HG03439 (cell line): ENCODE measurements around the gene VDR.
"Not testable (repeated sequence)": the region's sequence is repeated elsewhere in the genome, so short reads cannot be mapped to it uniquely, and the experiment has no call there.

Experiments
- ATAC-seq: cut with Tn5 transposase; IDR thresholded peaks from one replicate; pipeline ENCODE4 v1.9.1; 2021; ENCODE audit warnings: mild to moderate bottlenecking, moderate library complexity; ENCODE audit not compliant: unreplicated experiment

The VDR gene

DNA sequence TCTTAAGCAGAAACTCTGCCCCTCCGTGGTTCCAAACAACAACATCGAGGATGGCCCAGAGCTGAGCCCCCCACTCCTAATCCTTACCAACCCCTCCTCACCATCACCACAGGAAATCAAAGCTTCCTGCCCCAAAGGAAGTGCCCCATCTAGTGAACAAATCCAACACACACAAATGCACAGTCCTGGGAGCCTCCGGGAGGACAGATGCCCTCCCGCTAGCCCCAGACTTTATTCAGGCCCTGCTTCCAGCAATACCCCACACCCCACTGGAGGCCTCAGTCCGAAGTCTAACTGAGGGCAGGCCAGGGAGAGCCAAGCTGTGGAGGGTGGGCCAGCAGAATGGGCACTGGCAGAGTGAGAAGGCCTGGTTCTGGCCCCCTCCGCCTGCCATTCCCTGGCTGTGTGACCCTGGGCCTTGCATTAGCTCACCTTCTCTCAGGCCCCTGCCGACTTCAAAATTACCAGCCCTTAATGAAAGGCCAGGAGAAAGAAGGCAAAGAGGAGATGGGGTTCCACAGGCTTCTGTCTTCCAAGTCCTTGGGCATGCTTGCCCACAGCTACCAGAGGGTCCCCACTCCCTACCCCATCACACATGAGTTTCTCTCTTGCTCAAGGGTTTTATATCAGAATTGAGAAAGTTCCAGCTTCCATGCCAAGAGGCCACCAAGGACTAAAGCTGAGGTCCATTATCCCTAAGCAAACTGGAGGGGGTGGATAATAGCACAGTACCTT is 87.4 kb downstream of the VDR start:
- ATAC-seq: no peak

DNA sequence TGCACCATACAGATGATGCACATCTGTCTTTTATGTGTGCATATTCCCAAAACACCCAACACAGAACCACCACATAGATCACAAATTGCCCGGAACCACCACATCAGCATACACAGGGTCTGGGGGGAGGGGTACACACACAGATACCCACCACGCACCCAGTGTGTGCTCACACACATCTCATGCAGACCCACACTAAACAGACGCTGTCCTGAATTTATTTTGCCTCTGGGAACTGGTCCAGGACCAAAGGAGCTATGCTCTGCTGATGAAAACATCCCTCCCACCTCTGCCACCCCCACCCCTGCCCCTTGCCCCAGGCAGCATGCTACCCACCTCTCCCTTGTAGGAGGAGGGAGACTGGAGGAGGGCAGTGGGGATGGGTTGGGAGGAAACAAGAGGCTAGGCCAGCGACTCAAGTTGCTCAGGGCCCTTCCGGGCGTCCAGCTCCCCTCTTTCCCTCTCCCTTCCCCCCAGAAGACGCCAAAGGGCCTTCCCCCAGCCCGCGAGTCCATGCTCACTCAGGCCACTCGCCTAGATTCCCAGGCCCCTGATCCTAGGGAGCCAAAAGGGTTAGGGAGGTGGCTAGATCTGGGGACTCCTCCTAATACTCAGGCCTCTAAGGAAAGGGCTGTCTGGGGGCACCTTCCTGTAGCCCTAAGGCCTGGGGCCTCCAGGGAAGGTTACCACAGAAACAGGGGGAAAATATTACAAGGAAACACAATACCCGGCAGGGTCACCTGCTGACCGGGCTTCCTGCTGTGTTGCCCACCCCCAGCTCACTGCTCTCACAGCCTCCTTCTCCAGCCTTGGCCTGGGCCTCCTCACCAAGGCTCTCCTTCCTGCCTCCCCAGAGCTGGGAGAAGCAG is 88.2 kb downstream of the VDR start:
- no peak for ATAC-seq

DNA sequence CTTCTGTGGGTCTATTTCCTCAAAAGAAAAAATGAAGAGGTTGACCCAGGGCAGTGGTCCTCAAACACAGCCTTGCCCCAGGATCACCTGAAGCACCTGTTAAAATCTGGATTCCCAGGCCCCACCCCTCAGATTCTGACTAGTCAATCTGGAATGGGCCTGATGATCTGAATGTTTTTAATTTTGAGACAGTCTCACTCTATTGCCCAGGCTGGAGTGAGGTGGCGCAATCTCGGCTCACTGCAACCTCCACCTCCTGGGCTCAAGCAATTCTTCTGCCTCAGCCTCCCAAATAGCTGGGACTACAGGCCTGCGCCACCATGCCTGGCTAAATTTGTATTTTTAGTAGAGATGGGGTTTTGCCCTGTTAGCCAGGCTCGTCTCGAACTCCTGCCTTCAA is 89.3 kb downstream of the VDR start:
- ATAC-seq: not testable (repeated sequence)

DNA sequence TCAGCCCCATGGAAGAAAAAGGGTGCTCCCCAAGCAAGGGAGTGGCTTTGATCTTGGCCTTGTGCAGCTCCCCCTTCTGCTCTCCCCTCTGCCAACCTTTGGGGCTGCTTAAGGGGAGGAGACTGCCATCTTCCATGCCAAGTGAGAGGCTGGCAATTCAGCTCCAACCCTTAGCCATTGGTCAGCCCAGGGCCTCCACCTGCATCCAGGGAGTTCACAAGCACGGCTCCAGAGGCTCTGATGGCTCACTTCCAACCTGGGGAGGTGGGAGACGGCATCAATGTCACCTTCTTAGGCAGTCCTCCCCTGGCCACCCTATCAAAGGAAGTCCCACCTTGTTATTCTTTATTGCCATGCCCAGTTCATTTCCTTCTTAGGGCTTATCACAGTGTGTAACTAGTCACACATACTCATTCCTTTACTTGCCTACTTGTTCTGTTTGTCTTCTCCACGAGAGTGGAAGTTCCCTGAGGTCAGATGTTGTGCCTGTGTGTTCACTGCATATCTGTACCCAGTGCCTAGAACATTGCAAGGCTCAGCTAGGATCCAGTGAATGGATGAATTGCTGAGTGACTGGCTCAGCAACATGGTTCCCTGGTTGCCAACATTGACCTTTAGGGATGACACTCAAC is 90.1 kb downstream of the VDR start:
- no peak for ATAC-seq

DNA sequence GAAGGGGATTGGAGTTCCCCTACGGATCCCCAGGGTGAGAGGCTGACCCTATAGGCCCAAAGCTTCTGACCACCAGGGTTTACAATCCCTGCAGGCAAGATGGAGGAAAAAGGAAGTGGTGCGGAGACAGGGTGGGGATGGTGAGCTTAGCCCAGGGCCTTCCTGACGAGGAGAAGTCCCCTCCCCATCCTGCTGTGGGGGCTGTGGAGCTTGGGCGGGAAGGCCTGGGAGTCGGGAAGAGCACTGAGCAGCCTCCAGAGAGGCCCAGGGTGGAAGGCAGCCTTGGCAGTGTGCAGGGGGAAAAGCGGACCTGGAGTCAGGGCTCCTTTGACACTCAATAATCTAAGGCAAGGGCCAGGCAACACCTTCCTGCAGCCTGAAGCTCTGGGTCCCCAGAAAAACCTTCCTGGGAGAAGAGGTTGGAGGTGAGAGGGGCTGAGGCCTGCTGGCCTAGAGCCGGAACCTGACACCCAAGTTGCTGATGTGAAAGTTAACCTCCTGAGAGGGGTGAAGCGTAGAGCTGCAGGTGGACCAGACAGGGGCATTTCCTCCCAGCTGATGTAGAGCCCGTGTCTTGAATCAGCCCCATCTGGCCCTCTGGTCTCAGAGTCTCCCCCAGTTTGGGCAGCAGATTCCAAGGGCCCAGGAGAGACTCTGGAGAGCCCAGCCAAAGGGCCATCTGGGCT is 91.1 kb downstream of the VDR start:
- peak; percentile 38 for ATAC-seq

DNA sequence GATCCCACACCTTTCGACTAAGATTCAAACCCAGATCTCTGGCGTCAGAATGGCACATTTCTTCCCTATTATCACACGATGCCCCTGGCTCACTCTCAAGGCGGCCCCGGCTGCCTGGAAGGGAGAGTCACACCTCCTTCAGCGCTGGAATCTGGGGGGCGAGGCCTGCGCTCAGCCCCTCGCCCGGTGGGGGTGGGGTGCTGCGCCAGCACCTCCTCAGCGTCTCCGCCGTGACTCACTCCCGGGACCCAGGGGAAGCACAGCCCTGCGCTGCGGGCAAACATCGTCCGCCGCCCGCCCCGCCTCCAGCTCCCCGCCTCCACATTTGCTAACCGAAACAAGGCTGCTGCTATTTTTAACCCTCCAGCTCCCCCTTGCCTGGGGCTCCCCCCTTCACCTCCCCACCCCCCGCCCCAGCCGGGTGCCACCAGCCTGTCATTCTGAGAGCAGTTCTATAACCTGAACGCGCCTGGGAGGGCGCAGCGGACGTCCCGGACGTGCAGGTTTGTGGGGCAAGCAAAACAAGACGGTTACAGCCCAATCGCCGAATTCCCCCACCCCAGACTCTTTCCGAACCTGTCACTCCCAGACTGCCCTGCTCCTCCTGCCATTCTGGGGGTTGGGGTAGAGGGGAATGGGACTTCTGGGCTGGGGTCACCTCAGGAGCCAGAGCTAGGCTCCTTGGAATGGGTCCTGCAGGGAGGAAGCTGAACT is 91.8 kb downstream of the VDR start:
- ATAC-seq: peak; percentile 63

DNA sequence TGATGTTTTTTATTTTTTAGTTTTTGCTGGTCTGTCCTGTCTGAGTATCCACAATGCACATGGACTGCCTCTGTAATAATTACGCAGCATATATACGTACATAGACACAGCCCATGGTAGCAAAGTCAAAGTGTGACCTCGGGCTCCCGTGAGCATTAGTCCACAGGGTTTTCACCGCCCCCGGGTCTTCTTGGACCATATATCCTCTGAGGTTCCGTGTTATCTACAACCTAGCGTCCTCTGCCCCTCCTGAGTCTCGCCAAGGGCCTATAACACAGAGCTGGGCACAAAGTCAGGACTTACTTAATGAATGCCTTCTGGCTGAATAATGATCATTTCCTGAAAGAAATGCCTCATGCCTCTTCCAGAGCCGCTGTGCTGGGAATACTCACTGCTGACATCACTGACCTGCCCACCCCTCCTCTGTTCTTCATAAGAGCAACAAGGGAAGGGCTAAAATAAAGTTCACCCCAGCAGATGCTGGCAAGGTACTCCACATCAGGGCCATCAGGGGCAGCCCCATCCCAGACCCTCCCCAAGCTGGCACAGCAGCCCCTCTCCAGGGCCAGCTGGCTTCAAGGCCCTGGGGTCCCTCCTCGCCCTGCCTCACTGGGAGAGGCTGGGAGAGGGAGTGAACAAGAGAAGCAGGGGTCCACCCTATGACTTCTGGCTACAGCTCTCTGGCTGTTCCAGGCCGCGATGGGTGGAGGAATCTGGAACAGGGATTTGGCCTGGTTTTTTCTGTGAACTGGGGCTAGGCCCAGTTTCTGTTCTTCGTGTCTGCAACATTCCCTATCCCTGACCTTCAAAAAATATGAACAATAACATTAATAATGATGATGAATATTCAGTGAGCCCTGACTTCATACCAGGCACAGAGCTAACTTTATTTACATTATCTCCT is 93.0 kb downstream of the VDR start:
- no peak for ATAC-seq

DNA sequence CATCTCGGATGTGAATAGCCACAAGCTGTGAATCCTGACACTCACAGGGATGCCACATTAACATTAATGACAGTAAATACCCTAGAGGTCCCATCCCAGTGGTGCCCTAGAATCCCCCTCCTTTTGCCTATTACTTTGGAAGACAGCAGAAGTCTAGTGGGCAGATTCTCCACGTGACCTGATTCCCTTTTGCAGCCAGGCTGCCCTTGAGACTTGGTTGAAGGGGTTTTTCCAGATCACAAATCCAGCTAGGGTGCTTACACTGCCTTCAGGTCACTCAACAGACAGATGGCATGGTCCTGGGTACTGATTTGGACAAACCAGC is 93.8 kb downstream of the VDR start:
- no peak for ATAC-seq

DNA sequence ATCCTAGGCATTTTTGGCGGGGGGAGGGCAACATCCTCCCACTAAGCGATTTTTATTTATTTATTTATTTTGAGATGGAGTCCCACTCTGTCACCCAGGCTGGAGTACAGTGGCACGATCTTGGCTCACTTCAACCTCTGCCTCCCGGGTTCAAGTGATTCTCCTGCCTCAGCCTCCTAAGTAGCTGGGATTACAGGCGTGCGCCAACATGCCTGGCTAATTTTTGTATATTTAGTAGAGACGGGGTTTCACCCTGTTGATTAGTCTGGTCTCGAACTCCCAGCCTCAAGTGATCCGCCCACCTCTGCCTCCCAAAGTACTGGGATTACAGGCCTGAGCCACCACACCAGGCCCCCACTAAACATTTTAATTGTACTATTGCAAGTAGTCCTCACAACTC is 95.3 kb downstream of the VDR start:
- not testable (repeated sequence) for ATAC-seq

DNA sequence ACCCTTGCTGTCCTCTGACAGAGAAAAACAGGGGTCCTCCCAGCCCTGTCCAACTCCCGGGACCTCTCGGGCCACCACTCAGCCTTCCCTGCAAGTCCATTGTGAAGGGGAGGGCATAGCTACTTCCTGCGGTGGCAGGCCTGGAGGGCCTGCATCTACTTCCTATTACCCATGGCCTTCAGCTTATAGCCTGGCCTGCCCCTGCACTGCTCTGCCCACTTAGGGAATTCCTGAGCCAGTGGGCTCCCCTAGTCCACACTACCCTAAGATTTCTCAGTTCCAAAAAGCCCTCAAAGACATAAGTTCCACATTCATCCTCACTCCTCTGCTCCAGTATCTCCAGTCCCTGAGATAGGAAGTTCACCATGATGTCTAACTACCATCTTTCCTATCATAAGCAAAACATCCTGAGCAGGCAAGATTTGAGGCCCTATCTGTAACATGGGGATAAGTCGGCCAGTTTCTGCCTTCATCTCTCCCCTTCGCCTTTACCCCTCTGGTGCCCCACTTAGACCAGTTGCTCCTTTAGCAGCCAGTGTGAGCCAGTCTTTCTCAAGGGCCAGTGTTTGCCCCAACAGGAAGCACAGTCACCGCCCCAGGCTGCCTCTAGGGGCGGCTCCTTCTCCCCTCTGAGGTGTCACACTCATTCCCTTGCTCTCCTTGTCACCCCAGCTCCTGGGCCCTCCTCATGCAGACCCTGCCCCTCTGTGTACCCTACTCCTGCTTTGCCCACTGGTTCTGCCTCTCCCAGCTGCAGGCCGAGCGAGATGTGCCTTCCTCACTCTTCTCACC is 96.0 kb downstream of the VDR start:
- no peak for ATAC-seq

DNA sequence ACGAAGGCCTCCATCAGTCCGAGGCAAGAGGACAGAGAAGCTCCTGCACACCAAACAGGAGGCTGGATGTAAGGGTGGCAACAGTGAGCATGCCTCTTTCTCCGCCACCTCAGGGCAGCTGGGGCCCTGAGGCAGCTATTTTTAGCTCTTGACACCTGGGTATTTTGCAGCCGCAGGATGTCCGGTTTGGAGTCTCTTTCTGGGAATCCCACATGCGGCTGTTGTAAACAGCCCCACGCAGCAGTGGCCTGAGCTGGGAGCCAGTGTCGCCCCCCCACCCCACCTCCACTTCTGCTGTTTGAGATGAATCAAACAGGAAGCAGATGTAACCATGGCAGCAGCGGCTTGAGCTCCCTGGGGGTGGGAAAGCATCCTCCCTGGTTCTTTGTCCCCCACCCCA is 96.7 kb downstream of the VDR start:
- peak; percentile 33 for ATAC-seq

DNA sequence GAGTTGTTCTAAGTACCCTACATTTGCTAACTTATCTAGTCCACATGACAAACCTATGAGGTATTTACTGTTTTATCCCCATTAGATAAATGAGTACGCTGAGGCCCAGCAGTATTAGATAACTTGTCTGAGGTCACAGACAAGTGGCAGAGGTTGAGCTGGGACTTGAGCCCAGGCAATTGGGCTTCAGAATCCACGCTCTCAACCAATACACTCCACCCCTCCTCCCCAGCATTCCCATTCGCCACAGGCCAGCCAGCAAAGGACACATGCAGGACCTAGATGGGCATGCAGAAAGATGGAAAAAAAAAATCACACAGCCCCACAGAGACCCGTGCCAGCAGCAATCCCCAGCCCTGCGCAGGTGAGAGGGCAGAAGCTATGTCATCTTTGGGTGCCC is 97.5 kb downstream of the VDR start:
- no peak for ATAC-seq

DNA sequence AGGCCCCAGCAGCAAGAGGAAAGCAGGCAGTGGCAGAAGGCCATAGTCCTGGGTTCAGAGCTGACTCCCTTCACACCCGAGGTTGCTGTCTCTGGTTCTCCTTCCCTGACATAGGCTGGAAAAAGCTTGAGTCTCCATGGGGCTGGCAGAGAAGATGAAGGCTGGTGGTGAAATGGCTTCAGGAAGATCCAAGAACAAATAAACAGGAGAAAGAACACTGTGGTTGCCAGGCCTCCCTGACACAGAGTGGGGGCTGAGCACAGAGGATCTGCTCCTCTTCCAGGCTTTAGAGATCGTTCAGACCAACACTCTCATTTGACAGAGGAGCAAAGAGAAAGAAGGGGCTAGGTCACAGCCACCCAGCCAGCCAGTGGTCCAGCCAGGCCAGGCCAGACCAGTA is 99.4 kb downstream of the VDR start:
- ATAC-seq: no peak

DNA sequence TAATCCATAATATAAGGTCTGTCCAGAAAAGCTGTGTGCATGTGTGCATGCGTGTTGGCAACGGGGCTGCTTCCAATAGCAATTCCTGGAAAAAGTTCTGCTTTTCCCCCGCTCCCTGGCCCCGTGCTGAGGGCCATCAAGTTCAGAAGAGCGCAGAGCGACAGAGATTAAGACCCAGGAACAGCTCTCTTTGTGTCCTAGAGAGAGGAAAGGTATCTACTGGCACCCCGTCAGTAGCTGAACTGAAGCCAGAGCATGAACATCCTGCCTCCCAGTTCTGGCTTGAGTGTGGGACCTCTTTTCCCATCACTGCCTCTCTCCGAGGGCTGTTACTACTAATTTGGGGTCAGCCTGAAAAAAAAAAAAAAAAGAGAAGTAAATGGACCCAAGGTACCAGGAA is 100.6 kb downstream of the VDR start:
- ATAC-seq: no peak

DNA sequence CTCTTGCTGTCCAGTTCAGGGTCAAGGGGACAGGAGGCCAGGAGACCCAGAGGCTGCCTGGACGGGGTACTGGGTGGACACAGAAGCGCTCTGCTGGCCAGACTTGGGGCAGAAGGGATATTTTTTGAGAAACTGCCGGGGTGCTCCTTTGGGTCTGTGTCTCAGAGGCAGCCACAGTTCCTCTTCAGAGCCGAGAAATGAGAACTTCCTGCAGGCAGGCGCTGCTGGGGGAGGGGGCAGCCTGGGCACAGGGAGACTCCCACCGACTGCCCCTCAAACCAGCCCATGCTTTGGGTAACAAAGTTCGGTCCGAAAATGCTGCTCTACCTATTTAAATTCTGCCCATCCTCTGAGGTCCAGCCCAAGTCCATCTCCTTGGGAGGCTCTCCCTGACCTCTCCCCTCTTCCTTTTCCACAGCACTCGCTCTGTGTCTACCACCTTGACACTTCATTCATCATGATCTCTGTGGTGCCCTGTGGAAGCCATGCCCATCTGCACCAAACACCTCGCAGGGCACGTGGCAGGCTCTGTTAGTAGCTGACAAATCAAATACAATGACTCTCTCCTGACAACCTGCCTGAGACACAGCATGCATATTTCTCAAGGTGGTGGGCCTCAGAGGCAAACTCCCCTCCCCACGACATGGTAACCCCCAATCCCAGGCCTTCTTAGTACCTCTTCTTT is 101.5 kb downstream of the VDR start:
- ATAC-seq: no peak

DNA sequence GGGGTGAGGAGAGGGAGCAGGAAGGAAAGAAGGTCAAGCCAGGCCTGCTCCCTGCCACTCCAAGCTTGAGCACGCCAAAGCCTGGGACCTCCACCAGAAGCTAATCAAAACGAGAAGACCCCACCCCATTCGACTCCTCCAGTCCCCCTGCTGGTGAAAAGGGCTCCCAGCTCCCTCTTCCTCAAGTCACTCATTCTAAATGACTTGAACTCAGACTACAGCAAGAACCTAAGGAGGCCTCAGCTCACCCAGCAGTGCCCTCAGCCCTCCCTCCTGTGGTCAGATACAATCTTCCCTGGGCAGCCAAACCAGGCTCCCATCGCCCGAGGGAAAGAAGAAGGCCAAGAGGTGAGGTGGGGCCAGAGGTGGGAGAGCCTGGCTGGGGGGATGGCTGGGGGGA is 102.5 kb downstream of the VDR start:
- no peak for ATAC-seq

DNA sequence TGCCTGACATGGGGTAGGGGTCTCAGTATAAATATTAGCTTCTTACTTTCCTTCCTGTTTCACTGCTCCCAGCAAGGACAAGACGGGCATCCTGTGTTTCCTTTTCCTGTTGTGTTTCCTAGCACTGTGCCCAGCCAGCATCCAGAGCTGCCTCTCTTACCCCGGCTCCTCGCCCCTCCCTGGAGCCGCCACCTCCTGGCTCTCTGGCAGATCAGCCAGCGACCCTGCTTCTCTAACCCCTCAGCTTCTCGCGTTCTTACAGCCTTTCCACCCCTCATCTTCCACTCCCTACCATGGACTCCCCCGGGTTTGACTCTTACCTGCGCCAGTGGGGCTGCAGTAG is 102.9 kb downstream of the VDR start:
- ATAC-seq: no peak

DNA sequence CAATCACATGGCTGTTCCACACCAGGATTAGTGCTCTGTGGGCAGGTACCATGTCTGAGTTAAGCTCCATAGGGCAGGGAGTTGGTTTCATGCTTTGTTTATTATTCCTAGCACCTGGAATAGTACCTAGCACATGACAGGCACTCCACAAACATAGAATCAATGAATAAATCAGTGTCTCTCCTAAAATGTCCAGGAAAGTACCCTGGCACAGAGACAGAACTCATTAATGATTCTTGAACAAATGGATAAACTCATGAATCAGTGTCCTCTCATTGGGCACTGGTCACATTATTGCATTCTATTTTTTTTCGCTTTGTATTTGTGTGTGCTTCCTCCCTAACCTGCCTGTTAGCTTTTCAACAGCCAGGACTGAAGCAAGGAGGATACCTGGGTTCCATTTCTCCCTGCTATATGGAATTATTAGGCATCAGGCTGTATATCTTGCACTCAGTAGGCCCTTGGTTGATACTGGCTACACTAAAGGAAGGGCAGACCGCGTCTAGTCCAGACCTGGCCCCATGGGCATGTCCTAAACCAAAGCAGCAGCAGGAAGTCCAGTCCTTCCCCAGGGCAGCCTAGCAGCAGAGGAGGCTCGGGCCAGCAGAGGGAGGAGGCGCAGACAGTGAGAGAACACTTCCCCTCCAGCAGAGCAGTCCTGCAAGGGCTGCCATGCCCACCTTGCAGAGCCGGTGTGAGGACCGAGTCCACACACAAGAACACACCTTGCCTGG is 103.5 kb downstream of the VDR start:
- ATAC-seq: no peak
